Left hindlimb (tissue), 1 donor: ENCODE data around the gene ADAMTS13.
A peak's percentile ranks its signal among the peaks of the same experiment; 100 is the strongest.

ENCODE experiments used
- DNase-seq: peaks from one replicate; pipeline ENCODE4 v3.0.0-alpha.2; 2018

Gene ADAMTS13

GRCh38 chr9:133393399-133393798 lies 28.8 kb upstream of the ADAMTS13 start:
- DNase-seq, result no peak

GRCh38 chr9:133394687-133395271 lies 27.4 kb upstream of the ADAMTS13 start:
- no peak for DNase-seq

GRCh38 chr9:133396952-133397351 lies 25.2 kb upstream of the ADAMTS13 start:
- no peak for DNase-seq

GRCh38 chr9:133397370-133397769 lies 24.8 kb upstream of the ADAMTS13 start:
- no peak for DNase-seq

- DNase-seq, result no peak
These were observed 24.3 kb upstream of the ADAMTS13 start for GRCh38 chr9:133397895-133398294.

GRCh38 chr9:133400292-133400691 lies 21.9 kb upstream of the ADAMTS13 start:
- DNase-seq, result no peak

GRCh38 chr9:133401588-133401987 lies 20.6 kb upstream of the ADAMTS13 start:
- no peak for DNase-seq

GRCh38 chr9:133402689-133403088 lies 19.5 kb upstream of the ADAMTS13 start:
- DNase-seq, result no peak

GRCh38 chr9:133403766-133404453 lies 18.3 kb upstream of the ADAMTS13 start:
- DNase-seq, result no peak

GRCh38 chr9:133404454-133405002 lies 17.6 kb upstream of the ADAMTS13 start:
- DNase-seq, result no peak

- no peak for DNase-seq
These were observed 16.4 kb upstream of the ADAMTS13 start for GRCh38 chr9:133405508-133406438.

- DNase-seq, result peak; percentile 70
These were observed 15.5 kb upstream of the ADAMTS13 start for GRCh38 chr9:133406480-133407307.

GRCh38 chr9:133408042-133408441 lies 14.1 kb upstream of the ADAMTS13 start:
- DNase-seq, result no peak

- DNase-seq, result no peak
These were observed 7.0 kb upstream of the ADAMTS13 start for GRCh38 chr9:133415170-133415569.

GRCh38 chr9:133417541-133418461 lies 4.4 kb upstream of the ADAMTS13 start, which contains the start of gene REXO4:
TSS of gene REXO4 (minus strand) at chr9:133418010. CDS start at chr9:133417844, 166 bp downstream.
- peak; percentile 92 for DNase-seq

- no peak for DNase-seq
These were observed 3.2 kb upstream of the ADAMTS13 start for GRCh38 chr9:133419005-133419404.

- DNase-seq, result no peak
These were observed 1.8 kb upstream of the ADAMTS13 start for GRCh38 chr9:133420392-133420827.

GRCh38 chr9:133423216-133423615 lies 1.0 kb downstream of the ADAMTS13 start:
- DNase-seq, result no peak

GRCh38 chr9:133424187-133424586 lies 2.0 kb downstream of the ADAMTS13 start:
- no peak for DNase-seq

GRCh38 chr9:133425049-133425632 lies 3.0 kb downstream of the ADAMTS13 start:
- DNase-seq, result no peak

- no peak for DNase-seq
These were observed 3.8 kb downstream of the ADAMTS13 start for GRCh38 chr9:133426011-133426410.
